ENCODE data around the gene POLE4.

DNA sequence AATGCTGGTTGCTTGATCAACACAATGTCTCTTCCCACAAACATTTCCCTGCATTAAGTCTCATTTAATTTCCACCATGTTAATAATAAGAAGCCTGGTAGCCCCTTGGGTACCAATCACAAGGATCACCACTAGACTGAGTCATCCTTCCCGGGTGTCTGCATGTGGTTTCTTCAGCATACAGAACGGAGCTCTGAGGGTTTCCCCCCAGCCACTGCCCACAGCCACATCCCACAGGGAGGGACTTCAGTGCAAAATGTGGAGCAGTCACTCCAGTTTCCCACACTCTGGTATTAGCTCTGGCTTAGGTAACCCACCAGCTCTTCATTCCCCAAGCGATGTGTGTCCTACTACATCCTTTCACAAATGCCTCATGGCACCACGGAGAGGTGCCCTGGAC lies 42.7 kb upstream of the POLE4 start:
- TF ChIP-seq, protein P1, sequence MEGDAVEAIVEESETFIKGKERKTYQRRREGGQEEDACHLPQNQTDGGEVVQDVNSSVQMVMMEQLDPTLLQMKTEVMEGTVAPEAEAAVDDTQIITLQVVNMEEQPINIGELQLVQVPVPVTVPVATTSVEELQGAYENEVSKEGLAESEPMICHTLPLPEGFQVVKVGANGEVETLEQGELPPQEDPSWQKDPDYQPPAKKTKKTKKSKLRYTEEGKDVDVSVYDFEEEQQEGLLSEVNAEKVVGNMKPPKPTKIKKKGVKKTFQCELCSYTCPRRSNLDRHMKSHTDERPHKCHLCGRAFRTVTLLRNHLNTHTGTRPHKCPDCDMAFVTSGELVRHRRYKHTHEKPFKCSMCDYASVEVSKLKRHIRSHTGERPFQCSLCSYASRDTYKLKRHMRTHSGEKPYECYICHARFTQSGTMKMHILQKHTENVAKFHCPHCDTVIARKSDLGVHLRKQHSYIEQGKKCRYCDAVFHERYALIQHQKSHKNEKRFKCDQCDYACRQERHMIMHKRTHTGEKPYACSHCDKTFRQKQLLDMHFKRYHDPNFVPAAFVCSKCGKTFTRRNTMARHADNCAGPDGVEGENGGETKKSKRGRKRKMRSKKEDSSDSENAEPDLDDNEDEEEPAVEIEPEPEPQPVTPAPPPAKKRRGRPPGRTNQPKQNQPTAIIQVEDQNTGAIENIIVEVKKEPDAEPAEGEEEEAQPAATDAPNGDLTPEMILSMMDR (IDR thresholded peaks at IDR 0.05): no peak
- no peak for TF ChIP-seq POLR2A (IDR thresholded peaks at IDR 0.05)

Data from testis (tissue), 2 donors.